HG02981 (cell line): Measurements from ENCODE around the gene PLCB4.

Experiments
- ATAC-seq: cut with Tn5 transposase; IDR thresholded peaks from one replicate; pipeline ENCODE4 v1.9.1; 2021; ENCODE audit warnings: mild to moderate bottlenecking, moderate library complexity; ENCODE audit not compliant: unreplicated experiment

Gene PLCB4

GRCh38 chr20:9059931-9060330, 9.0 kb upstream of the PLCB4 start:
- no peak for ATAC-seq

- ATAC-seq: no peak
These were observed 7.5 kb upstream of the PLCB4 start for GRCh38 chr20:9061434-9061833.

GRCh38 chr20:9062066-9062465, 6.8 kb upstream of the PLCB4 start:
- ATAC-seq: no peak

GRCh38 chr20:9066191-9066590, 2.7 kb upstream of the PLCB4 start:
- ATAC-seq: no peak

- no peak for ATAC-seq
These were observed 570 bp upstream of the PLCB4 start for GRCh38 chr20:9068233-9068801.

GRCh38 chr20:9070304-9070703, 1.4 kb downstream of the PLCB4 start:
- ATAC-seq: no peak

- no peak for ATAC-seq
These were observed 3.3 kb downstream of the PLCB4 start for GRCh38 chr20:9071976-9072726.

GRCh38 chr20:9072861-9073500, 4.1 kb downstream of the PLCB4 start:
- ATAC-seq: no peak

- no peak for ATAC-seq
These were observed 6.6 kb downstream of the PLCB4 start for GRCh38 chr20:9075264-9076095.

- no peak for ATAC-seq
These were observed 7.6 kb downstream of the PLCB4 start for GRCh38 chr20:9076440-9076839.

- no peak for ATAC-seq
These were observed 10.2 kb downstream of the PLCB4 start for GRCh38 chr20:9078826-9079731.

- ATAC-seq: no peak
These were observed 12.6 kb downstream of the PLCB4 start for GRCh38 chr20:9081423-9081966.

GRCh38 chr20:9082741-9083140, 13.9 kb downstream of the PLCB4 start:
- ATAC-seq: no peak

GRCh38 chr20:9087531-9088217, 18.8 kb downstream of the PLCB4 start:
- ATAC-seq: no peak

GRCh38 chr20:9088556-9088955, 19.7 kb downstream of the PLCB4 start:
- no peak for ATAC-seq

GRCh38 chr20:9092113-9092512, 23.2 kb downstream of the PLCB4 start:
- no peak for ATAC-seq

- no peak for ATAC-seq
These were observed 23.8 kb downstream of the PLCB4 start for GRCh38 chr20:9092655-9093054.

GRCh38 chr20:9093218-9093957, 24.5 kb downstream of the PLCB4 start:
- ATAC-seq: no peak

GRCh38 chr20:9099372-9099771, 30.5 kb downstream of the PLCB4 start:
- ATAC-seq: no peak
